ENCODE measurements around the gene GLYATL1.

GLYATL1 gene, protein sequence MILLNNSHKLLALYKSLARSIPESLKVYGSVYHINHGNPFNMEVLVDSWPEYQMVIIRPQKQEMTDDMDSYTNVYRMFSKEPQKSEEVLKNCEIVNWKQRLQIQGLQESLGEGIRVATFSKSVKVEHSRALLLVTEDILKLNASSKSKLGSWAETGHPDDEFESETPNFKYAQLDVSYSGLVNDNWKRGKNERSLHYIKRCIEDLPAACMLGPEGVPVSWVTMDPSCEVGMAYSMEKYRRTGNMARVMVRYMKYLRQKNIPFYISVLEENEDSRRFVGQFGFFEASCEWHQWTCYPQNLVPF

DNA sequence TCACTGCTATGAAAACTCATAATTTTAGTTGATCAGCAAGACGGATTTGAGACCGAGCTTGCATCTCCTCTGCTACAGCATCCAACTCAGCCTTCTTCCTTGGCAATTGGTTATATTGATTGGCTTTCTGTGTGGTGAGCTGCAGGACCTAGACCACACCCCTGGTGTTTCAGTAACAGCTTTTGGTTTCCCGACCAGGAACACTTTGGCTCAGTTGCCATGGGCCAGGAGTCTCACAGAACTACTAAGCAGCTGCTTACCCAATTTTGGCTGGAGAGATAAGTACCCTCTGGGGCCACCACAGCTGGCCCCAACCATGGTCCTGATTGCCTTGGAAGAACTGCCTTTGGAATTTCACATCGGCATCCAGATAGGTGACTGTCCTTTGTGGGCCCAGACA, at the start of gene GLYATL1:
Gene GLYATL1 (plus strand): TSS at position 212 of the 400 bp plus-strand sequence. CDS start 7,600 bp downstream, outside the sequence.
- no peak for DNase-seq (ENCODE audit: low spot score)

DNA sequence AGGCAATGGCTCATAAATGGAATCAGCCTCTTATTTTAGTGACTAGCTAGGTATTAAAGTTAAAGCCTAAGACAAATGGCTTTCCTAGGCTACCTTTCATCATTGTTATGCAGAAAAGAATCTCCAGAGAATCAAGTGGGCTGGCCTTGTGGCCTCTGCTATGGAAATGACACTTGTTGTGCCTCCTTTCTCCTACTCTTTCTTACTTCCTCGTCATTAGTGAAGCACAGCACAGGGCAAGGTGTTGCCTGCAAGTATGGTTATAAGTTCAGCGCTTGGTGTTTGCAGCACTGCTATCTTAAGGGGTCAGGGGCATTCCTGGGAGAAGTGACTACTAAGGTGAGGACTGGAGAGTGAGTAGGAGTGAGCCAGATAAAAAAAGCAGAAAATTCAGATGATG, 45.4 kb upstream of the GLYATL1 start:
- DNase-seq (ENCODE audit: low spot score): no peak

DNA sequence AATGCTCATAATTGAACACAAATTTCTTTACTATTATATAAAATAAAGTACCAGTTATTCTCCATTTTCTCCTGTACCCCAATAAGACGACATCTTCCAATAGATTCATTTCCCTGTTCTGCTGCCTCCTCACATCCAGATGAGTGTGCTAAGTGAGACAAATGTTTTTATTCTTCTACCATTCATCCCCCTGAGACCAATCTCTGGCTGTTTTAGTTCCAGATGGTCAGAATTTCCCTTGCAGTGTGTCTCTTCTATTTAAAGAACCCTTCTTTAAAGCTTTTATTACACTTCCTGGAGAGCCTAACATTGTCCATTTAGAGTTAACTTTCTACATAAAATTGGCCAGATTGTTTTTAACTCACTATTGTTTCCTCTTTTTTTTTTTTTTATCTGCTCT, 41.2 kb upstream of the GLYATL1 start:
- DNase-seq (ENCODE audit: low spot score): no peak

DNA sequence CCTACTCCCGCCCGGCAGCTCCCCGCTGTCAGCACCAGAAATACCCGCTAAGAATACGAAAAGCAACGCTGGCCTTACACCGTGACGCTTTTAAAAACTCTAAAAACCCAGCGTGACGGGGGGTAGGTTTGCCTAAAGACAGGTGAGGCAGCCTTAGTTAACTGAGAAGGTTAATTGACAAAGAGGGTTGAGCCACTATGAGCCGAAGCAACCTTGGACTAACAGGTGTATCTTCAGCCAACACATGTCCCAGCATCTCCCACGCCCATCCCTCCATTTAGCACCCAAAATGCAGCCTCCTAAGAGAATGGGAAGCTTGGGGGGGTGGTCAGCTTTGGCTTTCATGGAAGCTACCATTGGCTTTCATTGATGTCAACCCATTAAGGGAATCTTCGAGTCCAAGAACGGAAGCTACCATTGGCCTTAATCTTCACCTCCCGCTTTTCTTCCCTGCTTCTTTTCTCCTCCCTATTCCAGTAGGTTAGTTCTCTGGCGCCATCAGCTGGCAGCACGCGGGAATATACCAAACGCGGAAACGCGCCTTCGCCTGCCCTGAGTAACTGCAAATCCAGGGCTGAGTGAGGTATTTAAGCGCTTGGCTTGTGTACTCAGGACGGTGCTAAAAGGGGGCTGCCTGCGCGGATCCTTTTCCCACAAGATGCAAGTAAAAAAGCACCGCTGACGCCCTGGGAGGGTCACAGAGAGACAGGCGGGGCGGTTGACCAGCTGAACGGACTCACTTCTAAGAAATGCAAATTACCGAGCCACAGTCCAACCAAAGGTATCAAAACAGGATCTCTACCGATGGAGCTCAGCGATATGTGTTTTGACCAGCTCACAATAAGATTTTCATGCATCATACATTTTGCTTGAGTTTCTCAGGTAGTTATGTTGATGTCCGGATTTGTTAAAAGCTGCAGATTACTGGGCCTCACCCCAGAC, 38.5 kb upstream of the GLYATL1 start:
- peak; percentile 71 for DNase-seq (ENCODE audit: low spot score)

DNA sequence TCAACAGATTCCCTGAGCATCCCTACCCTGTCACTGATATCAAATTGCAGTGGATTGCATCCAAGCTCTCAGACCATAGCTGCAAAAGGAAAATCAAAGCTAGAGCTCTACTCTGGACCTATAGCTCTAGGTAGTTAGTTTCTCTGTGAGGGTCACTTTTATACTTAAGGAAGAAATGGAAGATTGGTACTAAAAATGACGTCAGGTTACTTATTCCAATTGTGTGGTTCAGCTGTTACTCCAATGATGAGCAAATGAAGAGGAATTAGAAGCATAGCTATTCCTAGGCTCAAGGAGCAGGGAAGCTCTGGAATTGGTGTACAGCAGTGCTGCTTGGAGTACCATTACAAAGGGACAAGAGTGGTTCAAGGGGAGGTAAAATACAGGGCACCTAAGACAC, 36.4 kb upstream of the GLYATL1 start:
- no peak for DNase-seq (ENCODE audit: low spot score)

DNA sequence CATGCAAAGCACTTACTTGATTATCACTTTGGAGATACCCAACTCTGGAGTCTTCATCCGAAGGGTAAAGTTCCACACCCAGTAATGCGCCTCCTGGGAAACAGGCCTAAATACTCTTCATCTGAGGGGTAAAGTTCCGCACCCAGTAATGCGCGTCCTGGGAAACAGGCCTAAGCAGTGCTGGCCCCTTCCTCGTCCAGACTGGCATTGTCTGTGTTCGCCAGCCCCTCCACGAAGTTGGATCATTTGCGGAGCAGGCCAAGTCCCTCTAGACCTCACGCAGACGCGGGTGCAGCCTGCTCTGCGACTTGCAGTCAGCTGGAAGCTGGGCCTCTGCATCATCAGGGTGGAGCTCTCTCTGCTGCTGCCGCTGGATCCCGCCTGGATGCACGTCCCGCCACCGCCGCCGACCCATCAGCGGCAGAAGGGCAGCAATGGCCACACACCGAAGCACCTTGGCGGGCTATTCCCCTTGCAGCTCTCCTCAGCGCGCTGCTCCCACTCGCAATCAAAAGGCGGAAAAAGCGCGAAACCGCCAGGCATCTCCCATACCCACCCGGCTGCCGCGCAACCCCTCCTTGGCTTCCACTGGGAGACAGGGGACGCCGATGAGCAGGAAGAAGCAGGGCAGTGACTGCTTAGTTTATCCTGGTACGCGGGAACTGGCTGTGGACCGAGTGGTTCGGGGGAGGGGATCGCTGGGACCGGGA, 34.1 kb upstream of the GLYATL1 start:
- DNase-seq (ENCODE audit: low spot score): no peak

DNA sequence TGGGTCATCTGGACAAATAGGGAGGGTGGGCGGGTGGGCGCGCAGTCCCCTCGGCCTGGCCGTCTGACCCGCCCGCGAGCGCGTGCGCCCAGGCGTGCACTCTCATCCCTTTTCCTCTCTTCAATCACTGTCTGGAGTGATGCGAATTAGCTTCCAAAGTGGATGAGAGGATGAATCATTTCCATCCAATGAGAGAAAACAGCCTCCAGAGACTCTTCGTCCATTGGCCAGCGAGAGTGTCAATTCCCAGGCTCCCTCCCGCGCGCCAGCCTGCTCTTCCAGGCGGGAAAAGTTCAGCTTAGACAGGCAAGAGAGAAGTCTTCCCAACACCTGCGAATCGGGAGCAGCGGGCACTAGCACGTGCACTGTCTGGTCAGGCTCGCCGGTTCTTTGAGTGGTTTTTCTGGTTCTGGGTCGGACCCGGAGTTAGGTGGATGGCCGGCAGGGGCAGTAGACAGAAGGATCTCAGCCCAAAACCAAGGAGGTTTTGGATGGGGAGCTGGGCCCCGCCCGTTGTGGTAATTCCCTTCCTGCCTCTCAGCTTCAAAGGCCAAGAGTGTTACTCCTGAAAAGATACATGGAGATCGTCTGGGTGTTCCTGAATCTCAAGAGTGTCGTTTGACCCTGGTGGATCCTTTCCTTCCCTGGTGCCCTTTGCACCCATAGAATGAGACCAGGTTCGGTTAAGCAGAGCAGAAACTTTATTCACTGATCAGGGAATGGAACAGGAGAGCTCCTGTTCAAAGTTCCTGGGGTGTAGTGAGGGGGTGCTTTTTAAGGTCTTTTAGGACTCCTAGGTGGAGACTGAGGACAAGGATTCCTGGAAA, 33.4 kb upstream of the GLYATL1 start:
- DNase-seq (ENCODE audit: low spot score): no peak

DNA sequence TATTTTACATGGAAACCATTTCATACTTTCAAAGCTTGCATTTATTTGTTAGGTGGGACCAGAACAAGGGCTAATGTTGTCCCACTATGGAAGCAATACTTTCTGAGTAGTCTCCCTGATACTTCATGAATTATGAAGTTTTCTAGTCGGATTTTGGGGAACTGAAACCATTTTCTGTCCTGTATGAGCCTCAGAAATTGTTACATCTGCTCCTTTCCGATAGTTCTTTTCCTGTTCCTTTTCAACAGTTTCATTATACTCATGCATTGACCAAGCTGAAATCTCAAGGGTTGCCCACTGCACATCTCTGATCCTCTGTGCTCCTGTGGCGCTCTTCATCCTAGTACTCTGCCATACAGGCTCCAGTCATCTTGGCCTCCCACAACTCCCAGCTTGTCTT, 31.5 kb upstream of the GLYATL1 start:
- DNase-seq (ENCODE audit: low spot score): no peak

DNA sequence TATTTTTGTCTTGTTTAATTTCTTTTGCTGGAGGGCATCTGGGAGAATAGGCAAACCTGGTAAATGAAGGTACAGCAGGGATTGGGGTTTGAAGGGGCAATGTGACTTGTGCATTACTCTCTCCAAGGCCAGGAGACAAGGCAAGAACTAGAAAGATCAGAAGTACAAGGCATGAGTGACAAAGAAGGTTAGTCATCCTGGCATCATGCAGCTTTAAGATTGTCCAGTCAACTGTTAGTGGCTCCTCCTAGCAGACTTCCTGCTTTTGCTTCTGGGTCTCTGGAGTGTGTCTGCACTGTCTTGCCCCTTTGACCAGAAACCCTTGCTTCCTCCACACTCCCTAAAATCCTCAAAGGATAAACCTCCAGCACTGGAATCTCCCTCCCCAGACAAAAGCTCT, 27.2 kb upstream of the GLYATL1 start:
- no peak for DNase-seq (ENCODE audit: low spot score)

DNA sequence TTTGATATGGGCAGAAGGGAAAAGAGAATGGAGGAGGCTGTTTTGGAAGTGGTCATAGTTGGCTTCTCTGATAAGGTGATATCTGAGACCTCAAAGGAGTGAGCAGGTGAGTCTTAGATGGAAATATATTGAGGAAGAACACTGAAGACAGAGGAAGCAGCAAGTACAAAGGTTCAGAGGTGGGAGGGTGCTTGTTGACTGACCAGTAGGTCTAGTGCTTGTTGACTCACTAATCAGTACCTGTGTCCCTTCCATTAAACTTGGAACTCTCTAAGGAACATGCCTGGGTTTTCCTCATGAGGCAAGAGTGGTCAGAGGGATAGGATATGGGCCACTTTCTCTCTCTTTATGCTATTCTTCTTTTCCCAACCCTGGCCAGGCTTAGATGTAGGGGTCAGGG, 25.6 kb upstream of the GLYATL1 start:
- DNase-seq (ENCODE audit: low spot score): no peak

DNA sequence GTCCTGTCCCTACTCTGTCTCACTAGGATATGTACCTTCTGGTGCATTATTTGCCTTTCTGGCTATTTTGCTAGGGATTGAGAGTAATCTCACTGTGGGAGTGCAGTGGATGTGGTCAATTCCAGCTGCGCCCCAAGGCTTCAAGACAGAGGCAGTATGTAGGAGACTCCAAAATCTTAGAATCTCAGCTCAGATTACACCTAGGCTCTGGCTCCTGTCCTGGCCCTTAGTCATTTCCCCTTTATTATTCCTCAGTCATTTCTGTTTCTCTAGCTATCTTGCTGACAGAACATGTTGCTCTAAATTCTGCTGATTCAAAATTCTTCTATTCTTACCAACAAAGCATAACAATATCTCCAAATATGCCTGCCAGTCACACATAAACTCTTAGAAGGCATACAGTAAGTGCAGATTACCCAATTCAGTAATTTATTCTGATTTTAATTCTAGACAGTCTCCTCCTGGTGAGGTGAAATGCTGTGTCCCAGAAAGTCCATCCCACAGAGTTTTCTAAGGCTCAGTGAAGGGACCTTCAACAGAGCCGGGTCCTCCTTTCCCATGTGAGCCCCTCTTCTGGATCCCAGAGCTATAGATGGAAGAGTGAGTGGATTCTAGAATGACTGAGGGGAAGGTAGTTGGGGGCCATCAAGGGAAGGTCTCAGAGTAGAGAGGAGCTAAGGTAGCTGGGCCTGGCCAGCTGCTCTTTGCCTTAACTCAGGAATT, 24.3 kb upstream of the GLYATL1 start:
- no peak for DNase-seq (ENCODE audit: low spot score)

DNA sequence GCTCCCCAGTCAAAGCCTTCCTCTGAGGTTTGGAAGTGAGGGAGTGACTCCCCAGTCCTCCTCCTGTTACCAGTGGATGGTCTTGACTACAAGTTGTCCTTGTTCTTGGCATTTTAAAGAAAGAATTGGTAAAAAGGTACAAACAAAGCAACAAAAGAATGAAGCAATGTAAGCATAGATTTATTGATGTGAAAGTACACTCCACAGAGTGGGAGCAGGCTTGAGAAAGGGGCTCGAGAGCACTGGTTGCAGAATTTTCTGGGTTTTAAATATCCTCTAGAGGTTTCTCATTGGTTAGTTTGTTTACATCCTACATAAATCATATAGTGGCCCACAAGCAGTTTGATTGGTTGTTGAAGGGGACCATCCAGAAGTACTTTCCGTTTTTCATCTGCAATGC, 22.7 kb upstream of the GLYATL1 start:
- DNase-seq (ENCODE audit: low spot score): no peak

DNA sequence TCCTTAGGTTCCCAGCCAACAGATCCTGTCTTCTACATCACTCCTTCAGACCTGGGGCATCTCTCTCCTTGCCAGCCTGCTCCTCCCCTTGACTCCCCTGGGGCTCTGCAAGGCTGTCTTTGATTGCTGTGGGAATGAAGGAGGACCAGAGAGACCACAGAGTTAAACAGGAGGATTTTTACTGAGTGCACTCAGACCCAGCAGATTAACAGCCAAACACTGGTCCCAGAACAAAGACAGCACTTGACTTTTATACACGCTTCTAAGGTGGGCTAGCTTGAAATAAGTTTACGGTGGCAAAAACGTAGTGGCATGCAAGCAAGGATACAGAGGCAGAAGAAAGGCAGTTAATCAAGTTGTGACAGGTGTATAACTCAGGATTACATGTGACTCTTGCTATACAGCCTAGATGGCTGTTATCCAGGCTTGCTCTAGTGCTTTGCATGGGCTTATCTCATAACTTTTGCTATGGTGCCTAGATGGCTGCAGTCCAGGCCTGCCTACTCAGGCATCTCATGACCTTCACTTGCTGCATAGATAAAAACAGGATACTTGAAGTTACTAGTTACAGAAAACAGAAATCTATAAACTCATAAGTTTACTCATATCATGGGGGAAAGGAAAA, 22.0 kb upstream of the GLYATL1 start:
- DNase-seq (ENCODE audit: low spot score): no peak

DNA sequence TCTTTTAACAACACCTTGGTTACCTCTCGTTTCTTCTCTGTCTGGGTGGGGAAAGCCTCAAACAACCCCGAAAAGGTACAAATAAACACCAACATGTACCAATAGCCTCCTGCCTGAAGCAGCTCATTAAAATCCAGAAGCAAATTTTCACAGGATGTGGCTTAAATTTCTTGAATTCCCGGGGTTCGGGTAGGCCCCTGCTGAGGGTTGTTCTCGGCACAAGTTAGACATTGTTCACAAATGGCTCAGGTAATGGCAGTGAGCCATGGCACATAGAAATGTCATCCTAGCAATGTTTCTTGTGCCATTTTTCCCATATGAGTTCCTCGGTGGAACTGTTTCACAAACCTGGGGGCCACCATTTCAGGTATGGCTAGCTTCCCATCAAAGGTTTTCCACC, 19.7 kb upstream of the GLYATL1 start:
- no peak for DNase-seq (ENCODE audit: low spot score)

DNA sequence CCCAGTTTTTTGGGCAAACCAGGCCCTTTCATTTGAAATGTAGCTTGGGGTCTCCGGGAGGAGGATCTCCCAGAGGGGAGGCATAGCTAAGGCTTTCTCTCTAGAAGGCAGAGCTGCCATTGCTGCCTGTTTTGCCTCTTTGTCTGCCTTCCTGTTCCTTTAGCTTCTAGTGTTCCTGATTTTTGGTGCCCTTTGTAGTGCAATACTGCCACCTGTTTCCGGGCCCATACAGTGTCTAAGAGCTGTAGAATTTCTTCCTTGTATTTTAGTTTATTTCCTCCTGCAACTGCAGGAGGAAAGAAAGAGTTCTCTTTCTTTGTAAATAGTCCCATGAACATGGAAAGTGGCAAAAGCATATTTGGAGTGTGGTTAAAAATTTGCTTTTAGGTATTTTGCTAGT, 19.3 kb upstream of the GLYATL1 start:
- no peak for DNase-seq (ENCODE audit: low spot score)

DNA sequence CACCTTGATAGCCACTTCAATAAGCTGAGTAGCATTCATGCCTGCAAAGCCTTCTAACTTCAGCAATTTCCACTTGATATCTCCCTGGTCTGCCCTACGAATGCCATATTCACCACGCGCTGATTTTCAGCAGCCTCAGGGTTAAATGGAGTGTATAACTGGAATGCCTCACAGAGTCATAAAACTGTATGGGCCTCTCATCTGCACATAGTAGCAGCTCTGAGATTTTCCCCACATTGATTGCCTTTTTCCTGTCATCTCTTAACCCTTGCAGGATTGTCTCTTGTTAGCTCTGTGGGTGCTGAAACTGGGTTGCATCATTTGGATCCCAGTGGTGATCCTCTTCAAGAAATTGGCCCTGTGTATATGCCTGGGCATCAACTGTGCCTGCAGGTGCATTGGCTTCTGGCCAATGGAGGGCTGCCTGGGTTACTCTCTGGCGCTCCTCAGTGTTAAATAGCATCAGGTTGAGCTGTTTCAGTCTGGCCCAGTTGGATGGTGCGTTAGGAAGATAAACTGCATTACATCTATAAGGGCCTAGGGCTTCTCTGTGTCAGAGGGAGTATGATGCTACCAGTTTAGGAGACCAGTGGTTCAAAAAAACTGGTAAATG, 17.4 kb upstream of the GLYATL1 start:
- DNase-seq (ENCODE audit: low spot score): no peak

DNA sequence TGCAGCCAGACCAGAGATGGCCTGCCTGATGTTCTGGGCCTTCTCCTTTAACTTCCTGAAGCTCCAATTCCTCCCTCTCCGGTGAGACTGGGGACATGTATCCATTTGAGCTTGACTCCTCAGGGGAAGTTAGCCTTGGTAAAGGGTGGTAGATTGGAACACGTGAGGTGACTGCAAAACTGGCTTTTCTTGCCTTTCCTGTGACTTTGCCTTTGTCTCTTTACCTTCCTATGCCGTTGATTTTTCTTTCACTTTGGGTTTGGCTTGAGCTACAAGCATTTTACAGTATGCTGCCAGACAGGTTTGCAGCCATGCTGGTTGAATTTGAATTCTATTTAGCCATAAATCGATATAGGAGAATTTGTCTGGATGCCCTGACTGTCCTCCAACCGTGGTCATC, 16.8 kb upstream of the GLYATL1 start:
- DNase-seq (ENCODE audit: low spot score): no peak

DNA sequence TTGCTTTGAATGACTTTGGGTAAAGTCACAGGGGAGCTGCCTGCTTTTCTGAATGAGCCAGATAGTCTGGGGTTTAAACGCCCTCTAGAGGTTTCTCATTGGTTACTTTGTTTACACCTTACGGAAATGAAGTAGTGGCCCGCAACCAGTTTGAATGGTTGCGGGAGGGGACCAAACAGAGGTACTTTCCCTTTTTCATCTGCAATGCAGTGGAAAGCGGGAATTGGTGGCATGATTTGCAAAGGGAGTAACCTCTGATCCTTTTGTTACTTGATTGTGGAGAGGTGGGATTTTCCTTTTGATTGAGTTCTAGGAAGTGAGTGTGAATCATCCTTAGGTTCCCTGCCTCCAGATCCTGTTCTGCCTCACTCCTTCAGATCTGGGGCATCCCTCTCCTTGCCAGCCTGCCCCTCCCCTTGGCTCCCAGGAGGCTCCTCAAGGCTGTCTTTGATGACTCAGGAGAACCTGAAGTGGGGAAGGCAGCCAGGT, 15.9 kb upstream of the GLYATL1 start:
- peak; percentile 32 for DNase-seq (ENCODE audit: low spot score)

DNA sequence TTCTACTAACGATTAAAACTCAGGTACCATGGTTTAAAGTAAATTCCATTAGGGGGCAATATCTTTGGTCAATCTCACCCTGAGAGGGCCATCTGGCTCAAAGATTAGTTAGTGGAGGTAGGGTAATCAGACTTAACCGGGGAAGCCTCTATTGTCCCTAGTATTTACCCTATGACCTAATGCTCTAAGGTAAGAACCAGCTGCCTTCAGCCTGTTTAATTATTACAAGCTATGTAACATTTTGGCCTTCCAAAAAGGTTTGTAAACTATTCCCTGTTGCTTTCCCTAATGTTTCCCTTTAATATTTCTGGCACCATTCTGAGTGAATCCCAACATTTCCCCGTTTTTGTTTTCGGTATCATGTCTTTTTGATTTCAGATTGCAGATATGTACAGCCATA, 15.1 kb upstream of the GLYATL1 start:
- DNase-seq (ENCODE audit: low spot score): no peak

DNA sequence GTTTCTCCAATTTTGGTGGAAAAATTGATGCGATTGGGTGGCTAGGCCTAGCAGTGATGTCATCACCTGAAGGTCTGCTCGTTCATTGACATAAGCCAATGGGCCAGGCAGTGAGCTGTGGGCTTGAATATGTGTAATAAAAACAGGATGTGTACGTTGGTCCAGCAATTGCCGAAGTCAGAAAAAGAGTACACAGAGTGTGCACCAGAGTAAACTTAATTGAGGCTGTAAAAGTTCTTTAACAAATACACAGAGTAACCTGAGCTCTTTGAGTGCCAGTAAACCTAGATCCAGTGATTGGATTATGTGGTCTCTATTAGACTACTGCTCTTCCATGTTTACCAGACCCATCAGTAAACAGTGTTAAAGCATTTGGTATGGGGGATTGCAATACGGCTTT, 13.0 kb upstream of the GLYATL1 start:
- DNase-seq (ENCODE audit: low spot score): no peak

Data from SW480 (cell line).